HG03095 (cell line): ENCODE data around the gene NARF.
"Not testable (repeated sequence)": the region's sequence is repeated elsewhere in the genome, so short reads cannot be mapped to it uniquely, and the experiment has no call there.

Experiments used
- ATAC-seq: cut with Tn5 transposase; IDR thresholded peaks from one replicate; pipeline ENCODE4 v1.9.1; 2021; ENCODE audit warnings: moderate library complexity; ENCODE audit not compliant: unreplicated experiment

The NARF gene

DNA sequence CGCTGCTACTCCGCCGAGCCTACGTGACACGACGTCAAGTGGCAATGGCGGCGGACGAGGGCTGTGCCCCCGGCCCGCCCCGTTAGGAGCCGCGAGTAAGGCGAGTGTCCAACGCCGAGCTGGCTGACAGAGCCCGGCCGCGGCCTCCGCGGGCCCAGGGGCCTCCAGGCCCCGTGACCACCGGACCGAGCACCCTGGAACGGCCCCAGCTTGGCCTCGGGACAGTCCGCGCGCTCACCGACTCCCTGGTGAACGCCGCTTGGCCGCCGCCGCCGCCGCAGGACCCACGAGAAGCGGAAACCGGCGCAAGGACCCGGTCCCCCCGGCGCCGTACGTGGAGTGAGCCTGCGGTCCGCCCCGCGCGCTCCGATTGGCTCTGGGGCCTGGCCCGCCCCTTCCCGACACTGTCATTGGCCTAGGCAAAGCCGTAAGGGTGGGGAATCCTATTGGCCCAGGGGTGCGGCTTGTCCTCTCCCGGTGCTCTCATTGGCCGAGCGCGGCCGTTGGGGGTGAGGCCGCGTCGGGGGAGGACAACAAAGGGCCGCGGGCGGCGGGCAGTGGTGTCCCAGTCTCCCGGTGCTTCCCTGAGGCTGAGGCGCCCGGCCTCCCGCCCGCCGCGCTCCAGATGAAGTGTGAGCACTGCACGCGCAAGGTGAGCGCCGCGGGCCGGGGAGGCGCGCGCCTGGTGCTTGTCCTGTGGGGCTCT is at the start of gene NARF:
Gene NARF (plus strand): TSS at position 563 of the 706 bp plus-strand sequence. CDS start 63 bp downstream, at position 626.
- ATAC-seq, result peak; percentile 90

DNA sequence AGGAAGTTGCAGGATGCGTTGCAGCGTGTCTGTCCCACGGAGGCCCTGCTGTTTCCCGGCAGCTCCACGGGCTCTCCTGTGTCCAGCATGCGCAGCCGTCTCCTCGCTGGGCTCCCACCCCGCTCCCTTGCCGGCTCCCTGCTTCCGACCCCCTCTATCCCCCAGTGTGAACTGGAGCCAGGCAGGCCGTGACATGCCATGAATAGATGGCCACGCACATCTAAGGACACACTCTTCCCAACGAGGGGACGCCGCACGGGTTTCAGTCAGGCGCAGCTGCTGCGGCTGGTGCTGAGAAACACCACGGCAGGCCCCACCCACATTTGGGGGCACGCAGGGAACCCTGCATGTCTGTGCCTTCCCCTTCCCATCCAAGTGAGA is 49.6 kb upstream of the NARF start:
- no peak for ATAC-seq

DNA sequence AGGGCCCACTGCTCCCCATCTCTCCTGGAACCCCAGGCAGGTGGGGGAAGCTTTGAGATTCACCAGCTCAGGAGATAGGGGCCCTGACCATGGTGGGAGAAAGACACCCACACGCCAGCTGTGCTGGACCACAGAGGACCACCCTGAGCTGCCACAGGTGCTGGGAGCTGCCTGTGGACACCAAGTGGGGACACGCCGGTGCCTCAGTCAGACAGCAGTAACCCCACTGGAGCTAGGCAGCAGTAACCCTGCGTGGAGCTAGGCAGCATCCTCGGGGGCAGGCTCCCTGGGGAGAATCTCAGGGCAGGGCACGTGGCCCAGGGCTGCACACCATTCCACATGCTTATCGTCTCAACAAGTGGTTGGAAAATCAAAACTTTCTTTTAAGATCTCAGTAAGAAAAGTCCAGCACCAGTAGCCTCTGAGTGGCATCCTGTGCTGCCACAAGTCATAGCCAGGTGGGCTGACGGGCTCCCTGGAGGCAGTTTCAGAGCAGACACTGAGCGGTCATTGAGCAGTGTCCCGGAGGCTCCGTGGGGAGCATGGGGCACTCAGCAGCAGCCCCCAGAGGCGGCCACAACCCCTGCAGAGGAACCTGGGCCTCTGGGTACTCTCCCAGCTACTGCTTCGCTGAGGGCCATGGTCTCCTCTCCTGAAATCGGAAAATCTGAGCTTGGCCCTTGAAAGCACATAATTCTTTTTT is 48.4 kb upstream of the NARF start:
- no peak for ATAC-seq

DNA sequence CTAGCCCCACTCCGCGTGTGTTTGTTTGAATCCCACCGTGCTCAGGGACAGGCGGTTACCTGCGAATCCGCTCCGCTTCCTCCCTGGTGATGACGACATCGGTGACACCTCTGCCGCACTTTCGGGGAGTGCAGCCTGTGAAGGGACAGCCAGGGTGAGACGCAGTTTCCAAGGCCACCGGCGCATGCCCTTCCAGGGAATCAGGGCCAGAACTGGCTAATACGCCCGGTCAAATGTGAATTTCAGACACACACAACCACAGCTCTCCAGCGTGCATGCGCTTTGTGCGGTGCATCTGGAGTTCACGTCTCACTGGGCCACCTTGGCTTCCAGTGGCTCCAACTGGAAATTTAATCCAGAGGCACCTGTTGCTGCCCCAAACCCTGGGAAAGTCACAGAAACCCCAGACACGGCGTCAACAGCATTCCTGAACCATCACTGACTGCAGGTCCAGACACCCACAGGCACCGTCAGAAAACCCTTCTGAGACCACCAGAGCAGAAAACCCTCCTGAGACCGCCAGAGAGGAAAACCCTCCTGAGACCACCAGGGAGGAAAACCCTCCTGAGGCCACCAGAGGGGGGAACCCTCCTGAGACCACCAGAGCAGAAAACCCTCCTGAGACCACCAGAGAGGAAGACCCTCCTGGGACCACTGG is 47.0 kb upstream of the NARF start:
- no peak for ATAC-seq

DNA sequence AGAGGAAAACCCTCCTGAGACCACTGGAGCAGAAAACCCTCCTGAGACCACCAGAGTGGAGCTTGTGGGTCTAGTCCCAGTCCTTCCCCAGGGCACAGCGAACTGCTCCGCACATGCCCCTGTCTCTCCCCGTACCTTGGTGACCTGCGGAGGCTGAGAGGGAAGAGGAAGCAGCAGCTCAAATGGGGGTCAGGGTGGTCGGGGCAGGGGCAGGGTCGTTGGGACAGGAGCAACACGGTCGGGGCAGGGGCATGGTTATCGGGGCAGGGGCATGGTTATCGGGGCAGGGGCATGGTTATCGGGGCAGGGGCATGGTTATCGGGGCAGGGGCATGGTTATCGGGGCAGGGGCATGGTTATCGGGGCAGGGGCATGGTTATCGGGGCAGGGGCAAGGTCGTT is 46.5 kb upstream of the NARF start:
- not testable (repeated sequence) for ATAC-seq

DNA sequence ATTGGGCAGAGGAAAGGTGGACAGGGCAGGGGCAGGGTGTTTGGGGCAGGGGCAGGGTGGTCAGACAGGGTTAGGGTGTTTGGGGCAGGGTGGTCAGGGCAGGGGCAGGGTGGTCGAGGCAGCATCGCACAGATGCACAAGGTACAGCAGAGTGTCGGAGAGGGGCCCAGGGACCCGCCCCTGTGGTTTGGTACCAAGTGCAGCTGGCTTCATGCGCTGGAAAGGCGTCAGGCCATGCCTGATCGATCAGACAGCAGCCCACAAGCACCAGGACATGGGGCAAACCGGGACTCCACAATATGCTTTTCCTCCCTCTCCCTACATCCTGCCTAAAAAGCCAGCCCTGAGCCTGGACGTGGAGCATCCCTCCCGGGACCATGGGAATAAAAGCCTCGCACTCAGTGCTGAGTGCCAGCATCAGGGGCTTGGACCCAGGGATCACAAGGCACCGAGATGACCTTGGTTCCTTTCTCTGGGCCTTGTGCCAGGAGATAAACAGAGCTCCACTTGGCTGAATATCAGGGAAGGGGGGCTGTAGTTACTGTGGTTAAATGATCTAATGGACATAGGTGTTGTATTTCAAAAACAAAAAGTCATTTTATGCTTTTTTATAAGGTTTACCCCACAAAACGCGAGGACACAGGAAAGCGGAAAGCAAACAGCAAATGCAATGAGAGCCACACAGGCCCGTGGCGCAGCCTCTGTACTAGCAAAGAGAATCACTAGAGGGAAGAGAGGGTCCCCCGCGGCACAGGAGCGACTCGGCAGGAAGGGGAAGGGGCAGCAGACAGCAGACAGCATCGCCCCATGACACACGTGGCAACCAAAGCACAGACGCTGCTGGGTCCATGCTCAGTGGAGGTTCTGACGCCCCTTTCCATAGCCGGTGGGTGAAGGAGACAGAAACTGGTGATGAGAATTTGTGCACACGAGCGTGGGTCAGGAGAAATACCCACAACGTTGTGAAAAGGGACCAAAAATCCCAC is 45.7 kb upstream of the NARF start:
- ATAC-seq, result no peak

DNA sequence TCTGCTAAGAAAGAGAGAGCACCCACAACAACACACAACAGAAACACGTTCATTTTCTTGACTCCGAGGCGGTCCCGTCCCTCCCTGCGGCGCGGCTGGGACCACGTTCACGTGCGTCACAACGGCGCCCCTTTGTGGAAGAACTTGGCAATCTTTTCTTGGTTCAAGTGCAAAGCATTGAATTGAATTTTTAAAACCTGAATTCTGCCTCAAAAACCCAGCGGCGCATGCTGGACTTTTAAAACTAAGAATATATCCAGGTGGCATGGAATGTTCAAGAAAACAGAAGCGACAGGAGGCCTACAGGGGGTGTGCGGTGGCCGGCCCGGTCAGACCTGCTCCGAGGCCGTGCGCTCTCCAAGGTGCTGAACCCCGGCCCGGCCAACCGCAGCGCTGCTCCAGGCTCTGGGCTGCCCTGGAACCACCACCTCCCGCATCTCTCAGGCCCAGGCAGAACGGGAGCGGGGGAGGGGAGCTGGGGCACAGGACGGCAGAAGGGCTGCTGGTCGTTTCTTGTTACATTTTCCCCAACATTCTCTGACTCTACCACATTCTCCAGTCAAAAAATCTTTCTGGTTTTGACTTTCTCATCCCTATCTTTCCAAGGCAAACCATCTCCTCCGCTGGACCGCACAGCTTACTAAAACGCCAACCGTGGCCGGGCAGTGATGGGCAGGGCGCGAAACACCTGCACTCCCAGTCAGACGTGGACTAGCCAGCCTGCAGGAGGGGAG is 43.8 kb upstream of the NARF start:
- ATAC-seq, result no peak

DNA sequence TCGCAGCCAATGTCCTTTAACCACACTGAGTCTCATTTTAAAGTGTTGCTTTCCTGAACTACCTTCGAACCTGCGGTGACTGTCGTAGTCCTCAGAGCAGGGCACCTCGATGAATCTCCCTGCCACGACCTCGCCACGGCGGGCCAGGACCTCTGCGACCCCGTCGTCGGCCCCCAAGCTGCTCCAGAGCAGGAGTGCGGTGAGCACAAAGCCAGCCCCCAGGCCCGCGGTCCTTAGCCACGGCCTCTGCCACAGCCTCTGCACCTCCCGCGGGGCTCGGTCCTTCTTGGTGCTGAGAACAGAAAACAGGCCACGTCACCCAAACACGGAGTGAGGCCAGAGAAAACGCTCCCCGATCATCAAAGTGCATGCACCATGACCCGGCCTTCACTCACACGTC is 43.2 kb upstream of the NARF start:
- ATAC-seq, result no peak

DNA sequence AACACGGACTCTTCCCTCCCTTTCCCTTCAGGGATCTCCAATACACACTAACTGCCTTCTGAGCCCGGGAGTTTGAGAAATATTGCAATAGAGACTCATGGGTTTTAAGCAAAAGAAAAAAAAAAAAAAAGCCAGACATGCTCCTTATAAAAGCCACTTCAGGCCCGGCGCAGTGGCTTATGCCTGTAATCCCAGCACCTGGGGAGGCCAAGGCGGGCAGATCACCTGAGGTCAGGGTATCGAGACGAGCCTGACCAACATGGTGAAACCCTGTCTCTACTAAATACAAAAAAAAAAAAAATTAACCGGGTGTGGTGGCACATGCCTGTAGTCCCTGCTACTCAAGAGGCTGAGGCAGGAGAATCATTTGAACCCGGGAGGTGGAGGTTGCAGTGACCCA is 42.8 kb upstream of the NARF start:
- no peak for ATAC-seq

DNA sequence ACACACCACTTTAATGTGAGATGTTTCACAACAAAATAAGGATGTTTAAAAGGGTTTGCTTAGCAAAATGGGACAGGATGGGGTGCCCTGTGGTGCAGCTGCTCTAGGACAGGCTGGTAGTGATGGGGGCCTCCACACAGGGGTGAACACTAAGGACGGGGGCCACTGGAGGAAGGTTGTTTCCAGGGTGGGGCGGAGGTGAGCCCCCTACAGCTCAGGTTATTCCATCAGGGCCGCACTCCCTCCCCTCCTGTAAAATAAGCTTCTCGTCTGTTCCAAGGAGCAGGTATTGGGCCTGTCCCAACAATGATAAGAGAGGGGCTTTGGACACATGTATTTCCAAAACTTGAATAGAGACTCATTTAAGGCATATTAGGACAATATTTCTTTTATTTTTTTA is 42.3 kb upstream of the NARF start:
- ATAC-seq, result no peak

DNA sequence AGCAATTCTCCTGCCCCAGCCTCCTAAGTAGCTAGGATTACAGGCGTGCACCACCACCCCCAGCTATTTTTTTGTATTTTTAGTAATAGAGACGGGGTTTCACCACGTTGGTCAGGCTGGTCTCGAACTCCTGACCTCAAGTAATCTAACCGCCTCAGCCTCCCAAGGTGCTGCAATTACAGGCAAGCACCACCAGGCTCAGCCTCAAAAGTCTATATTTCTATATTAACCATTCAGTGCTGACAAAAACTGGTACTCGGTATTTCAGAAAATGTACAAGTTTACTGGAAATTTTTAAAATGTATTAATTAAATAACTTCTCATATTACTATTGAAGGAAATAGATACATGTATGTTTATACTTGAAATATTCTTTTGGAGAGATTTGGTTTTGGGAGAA is 41.8 kb upstream of the NARF start:
- no peak for ATAC-seq

DNA sequence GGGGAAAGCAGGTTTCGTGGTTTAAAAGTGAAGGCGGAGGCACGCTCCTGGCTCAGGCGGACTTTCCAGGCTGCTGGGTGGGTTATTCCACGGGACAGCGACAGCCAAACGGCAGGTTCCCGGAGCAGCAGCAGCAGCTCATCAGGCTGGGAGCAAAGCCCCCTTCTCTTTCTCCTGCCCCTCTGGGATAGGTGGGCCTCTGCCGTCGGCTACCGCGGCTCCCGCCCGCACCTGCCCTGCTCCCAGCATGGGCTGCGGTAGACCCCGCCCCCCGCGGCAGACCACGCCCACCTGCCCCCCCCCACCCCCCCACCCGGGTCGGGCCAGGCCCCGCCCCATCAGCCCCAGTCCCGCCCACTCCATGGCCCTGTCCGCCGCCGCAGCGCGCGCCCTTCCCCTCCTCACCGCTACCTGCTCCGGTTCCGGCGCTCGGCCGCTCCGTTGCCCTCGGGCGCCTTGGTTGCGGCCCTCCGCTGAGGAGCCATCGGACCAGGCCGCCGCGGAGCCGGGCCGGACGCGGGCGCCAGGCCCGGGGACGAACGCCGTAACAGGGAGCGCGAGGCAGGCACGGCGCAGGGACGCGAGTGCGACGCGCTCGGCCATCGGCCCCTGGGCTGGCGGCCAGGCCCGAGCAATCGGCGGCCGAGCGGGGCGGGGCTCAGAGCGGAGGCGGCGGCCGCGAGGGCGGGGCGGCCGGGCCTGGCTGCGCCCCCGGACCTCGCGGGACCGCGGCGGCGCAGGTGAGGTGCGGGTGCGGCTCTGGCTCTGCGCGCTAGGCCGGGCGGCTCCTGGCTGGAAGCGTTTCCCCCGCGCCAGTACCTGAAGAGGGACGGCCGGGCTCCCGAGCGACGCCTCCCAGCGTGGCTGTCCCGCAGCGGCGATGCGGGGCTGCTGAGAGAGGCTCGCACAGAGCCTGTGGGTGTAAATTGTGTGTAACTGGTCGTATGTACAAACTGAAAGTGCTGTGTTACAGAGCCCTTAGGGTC is 40.2 kb upstream of the NARF start, which contains the start of the genes HEXD and OGFOD3:
Gene HEXD (plus strand): TSS at position 347 of the 986 bp plus-strand sequence. CDS start 1,453 bp downstream, outside the sequence.
Gene OGFOD3 (minus strand): TSS at position 586 of the 986 bp plus-strand sequence. CDS start 101 bp downstream, at position 485.
- ATAC-seq, result peak; percentile 67

DNA sequence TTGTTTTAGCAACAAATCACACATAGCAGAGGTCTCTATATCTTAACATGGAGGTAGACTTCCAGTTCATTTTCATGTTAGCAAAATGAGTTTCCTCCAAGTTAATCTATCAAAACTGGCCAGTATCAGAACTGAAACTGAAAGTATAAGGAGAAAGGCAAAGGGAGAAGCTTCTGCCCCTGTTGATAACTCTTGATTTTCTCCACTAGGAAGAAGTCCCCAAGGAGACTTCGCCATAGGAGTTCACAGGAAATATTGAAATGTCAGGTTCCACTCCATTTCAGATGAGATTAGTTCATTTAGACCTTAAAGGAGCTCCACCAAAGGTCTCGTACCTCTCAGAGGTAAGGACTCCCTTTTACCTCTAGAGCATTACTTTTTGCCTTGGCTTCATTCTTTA is 39.0 kb upstream of the NARF start:
- no peak for ATAC-seq

DNA sequence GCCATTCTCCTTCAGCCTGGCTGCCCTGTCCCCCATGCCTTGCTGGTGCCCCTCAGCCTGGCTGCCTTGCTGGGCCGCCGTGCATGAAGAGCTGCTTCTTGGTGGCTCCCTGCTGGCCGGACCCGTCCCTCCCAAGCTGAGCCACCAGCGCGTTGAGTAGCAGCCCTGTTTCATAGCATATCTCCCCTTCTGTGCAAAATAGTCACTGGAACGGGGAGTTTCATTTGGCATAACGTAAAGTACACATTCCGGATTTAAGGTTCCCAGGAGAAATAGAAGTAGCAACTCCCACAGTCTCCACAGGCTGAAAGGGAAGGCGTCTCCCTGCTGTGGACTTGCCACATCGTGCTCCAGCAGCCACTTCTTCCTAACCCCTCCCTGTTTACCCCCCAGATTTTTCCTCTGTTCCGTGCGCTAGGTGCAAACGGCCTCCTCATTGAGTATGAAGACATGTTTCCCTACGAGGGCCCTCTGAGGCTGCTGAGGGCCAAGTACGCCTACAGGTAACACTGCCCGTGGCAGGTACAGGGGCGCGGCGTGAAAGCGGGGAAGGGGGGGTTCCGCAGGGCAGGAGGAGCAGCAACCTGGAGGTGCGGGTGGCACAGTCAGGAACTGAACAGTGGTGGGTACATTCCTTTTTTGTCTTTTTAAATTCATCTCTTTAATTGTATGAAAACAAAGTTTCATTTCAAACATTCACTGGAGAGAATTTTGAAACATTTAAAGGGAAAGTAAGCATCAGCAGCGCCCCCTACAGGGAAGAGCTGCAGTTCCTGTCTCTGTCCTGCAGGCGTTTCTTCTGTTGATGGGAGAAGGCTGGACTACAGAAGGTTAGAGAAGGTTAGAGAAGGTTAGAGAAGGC is 34.3 kb upstream of the NARF start:
- no peak for ATAC-seq

DNA sequence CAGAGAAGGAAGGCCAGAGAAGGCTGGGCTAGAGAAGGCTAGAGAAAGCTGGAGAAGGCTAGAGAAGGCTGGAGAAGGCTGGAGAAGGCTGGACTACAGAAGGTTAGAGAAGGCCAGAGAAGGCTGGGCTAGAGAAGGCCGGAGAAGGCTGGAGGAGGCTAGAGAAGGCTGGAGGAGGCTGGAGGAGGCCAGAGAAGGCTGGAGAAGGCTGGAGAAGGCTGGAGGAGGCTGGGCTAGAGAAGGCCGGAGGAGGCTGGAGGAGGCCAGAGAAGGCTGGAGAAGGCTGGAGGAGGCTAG is 33.7 kb upstream of the NARF start:
- no peak for ATAC-seq

DNA sequence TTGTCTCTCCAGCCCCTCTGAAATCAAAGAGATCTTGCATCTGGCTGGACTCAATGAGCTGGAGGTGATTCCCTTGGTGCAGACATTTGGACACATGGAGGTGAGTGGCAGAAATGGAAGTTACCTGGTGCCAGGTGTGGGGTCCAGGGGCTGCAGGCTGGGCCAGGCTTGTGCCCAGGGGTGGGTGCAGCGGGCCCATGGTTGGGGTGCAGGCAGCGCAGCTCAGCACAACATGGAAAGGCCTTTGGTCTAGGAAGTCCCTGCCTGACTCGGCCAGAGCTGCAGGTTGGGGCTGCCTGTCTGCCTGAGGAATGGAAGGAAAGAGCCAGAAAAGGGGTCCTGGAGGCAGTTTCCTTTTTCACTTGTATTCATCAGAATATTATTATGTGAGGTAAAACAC is 30.0 kb upstream of the NARF start:
- no peak for ATAC-seq

DNA sequence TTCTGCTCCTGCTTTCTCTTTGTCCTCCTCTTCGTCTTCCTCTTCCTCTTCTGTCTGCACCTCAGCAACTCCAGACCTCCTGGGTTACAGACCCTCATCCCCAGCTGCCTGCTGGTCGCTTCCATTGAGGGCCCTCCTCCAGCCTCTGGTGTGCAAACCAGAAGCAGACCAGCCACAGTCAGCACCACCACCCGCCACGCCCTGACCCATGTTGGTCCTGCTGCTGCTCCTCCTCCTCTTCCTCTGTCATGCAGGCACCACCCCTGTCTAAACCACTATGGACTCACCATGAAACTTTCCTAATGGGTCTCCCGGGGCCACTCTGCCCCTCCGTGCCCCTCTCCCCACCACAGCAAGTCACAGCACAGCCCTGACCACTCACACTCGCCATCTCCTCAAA is 28.7 kb upstream of the NARF start:
- no peak for ATAC-seq

DNA sequence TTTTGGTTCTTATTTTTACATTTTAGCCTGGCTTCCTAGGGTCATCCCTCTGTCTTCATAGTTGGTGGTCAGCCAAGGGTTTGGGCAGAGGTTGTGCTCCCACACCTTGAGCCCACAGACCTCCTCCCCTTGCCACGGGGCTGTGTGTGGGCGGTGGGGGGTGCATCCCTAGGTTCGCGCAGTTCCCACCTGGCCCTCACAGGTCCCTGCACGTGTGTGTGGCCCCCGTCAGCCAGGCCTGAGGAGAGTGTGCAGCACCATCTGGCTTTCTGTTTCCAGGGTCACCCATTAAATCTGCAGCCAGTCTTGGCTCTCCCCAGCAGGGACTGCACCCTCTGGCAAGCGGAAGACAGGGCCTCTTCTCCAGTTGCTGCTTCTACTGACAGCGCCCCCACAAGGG is 26.5 kb upstream of the NARF start:
- ATAC-seq, result no peak
